HL-60/S4 treated with phorbol 12-myristate 13-acetate at 8.2 ng/mL for 4 days and 3 days (cell line): ENCODE results near the gene REEP3.

Source experiments
- in situ Hi-C: fragments of 300-500 bp; cut with MboI; formaldehyde crosslinking; loops from 2 replicates; pipeline ENCODE4 v1.15.0; 2022; ENCODE audit warnings: low sequenced_read_pairs

REEP3 gene

DNA sequence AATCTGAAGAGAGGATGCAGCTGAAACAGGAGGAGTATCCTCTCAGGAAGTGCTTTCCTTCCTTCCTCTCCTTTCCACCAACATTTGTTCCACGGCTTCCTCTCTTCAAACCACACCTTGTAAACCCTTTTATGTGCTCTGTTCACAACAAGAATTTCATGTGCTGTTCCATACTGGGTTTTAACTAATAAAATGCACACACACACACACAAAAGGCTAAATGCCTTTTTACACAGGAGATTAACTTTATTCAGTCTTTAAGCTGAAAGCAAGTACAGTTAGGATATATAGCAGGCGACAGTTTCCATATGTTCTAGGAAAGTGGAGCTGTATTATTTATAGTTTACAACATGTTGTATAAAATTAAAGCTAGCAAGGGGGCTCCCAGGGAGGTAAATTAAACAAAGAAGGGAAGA lies 106.7 kb downstream of the REEP3 start:
- in situ Hi-C loops = no loop called here

DNA sequence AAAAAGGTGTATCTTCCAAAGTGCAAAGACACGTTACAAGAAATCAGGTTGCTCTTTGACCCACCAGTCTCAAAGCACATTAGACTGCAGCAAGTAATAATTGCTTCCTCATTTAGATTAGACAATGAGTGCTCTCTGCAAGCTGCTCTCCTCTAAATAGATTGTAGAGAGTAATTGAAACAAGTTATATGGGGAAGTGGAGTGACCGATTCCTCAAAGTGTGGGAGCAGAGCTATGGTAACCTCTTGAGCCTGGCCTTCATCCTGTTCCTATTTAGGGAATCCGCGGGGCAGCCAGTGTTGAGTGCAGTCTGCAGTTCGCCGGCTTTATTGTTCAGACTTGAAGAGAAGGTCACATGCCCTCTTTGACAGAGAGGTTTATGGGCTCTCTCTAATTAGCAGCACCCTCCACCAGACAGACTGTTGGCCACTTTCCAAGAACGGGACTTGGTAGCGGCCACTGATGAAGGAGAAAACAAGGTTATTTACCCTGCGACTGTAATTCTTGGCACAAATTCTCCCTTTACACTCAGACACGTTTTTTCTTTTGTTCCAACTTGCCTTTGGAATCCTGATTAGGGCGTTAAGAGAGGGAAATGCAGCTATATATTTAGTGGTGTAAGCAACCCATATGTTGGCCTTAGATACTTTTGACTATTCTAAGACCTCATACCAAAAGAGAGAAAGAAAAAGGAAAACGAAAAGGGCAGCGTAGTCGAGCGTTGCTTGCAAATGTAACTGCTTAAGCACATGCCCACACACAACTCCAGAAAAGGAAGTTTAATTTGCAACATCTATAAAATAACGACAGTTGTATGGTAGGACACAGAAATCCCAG lies 107.5 kb downstream of the REEP3 start:
- in situ Hi-C loops = no loop called here

DNA sequence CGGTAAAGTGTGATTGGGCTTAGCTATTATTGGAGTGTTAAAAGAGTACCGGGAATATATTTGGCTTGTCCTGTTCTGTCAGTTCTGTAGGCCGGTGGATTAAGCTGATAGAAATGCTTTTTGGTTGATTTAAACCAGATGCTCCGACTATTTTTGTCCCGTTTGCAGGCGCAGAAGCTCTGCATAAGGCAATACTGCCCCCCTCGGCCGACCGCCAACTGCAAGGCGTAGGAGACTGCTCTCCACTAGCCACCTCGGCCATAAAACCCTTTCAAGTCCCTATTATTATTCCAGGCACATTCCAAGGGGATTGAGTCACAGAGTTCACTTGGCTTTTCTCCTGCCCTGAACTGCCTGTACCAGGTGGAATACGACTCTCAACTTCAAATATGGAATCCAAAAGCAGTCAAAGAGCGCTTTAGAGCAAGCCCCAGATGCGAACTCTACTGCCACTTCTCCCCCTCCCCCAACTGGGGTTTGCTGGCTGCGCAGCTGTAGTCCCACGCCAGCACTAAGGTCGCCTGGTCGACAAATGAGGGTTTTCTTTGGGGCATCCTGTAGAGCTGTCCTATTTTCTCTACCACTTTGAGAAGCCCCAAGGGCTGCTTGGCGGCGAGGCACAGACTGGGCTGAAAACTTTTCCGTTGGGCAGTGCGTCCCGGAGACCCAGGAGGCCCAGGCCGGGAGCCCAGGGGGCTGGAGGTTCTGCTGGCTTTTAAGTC lies 108.3 kb downstream of the REEP3 start:
- in situ Hi-C loops = loop anchor here (10.0 kb wide), 1 partner anchor 85 kb away; no protein-coding TSS in a partner anchor

DNA sequence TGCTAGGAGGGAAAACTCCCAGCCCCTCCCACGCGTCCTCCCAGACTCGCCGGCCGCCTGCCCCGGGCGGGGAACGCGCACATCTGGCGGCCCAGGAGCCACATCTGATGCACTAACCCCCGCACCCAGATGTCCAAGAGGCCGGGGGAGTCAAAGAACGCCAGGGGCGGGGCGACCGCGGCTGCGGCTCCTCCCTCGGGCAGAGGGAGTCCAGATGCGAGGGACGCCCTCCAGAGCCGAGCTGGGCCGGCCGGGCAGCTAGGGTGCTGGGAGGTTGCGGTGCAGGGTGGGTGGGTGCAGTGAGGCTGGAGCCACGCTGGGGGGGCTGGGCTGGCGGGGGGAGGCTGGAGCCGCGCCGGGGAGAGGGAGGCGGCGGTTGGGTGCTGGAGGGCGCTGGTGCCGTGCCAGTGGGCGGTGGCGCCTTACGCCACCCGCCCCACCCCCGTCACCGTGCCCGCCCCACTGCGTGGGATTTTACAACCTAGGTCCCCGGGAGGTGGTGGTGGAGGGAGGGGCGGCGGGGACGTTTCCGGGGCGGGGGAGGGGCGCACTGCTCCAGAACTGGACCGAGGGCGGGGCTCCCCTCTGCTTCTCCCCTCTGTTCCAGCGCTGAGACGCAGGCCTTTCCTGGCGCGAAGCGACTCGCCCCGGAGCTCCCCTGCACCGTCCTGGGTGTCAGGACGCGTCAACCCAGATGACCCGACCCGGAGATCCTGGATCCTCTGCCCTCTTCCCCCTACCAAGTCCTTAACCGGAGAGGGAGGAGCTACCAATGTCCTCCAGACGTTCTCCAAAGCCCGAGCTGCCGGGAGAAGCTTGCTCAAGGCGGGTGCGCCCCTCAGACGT lies 109.1 kb downstream of the REEP3 start:
- in situ Hi-C loops = loop anchor here (10.0 kb wide), 1 partner anchor 84 kb away; no protein-coding TSS in a partner anchor

DNA sequence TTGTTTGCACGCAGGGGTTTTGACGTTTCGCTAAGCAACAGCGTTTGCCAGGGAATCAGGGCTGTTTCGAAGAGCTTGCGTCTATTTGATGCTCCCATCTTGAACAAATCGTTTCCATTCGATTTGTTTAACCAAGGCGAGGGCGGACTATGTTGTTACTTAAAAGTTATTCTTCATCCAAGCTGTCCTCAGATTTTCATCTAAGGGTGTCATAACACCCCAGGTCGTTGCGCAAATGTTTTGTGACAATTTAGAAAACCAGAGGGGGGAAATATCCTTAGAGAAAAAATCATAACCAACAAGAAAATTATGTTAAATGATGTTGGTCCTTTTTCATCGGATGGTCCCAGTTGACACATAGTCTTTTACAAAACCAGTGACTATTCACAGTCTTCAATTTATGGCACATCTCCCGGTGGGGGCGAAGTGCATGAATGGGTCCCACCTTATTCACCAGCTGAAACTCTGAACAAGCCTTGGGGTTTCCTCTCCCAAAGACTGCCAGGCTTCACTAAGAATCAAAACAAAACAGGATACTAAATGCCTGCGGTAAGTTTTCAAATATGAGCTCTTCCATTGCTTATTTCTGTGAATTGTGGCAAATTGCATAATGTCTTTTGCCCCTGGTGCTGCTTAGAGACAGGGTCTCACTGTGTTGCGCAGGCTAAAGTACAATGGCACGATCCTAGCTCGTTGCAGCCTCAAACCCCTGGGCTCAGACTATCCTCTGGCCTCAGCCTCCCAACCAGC lies 109.9 kb downstream of the REEP3 start:
- in situ Hi-C loops = loop anchor here (10.0 kb wide), 1 partner anchor 84 kb away; no protein-coding TSS in a partner anchor

DNA sequence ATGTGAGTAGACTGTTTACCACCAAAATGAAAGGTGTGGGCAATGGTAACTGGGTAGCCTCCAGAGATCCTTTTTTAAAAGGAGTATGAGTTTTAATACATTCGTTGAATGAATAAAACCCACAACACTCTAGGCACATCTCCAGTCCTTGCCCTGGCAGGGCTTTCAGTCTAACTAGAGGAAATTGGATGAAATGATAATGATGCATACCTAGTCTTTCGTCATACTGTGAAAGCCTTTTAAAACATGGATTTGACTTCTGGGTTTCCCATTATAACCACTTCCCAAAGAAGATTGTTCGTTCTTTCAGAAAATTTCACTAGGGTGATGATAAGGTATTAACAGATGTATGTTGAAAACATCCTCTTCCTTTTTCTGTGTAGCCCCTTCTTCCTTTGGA lies 110.8 kb downstream of the REEP3 start:
- in situ Hi-C loops = loop anchor here (10.0 kb wide), 1 partner anchor 83 kb away; no protein-coding TSS in a partner anchor

DNA sequence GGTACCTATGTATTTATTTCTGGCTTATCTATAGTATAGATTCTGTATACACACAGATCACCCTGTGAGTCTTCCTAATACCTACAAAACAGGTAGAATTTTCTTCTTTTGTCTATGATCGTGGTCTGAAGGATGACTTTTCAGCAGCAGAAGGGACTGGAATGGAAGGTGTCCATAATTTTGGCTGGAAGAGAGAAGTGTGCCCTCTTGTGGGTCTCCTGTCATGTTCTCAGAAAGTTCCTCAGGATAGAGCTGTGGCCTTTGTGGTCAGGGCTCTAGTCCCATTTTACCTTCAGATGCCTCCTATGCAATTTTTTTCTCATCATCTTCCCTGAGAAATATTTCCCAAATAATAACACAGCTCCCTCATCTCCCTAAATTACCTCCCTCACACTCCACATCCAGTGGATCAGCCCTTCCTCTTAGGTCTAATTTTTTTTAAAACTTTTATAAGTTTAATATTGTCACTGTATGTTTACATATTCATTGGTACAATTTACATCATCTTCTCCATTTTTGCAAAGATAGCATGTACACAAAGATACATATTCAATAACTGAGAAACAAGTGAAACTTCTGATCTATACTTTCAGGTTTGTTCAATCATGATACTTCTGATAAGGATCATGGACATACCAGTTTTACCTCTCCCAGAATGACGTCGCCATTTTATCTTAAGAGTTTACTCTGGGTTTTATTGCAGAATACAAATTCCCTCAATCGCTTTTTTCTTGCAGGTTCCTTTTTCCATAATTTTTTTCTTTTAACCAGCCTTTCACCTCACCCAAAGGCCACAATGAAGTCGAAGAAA lies 112.7 kb downstream of the REEP3 start:
- in situ Hi-C loops = loop anchor here (10.0 kb wide), 1 partner anchor 81 kb away; no protein-coding TSS in a partner anchor

DNA sequence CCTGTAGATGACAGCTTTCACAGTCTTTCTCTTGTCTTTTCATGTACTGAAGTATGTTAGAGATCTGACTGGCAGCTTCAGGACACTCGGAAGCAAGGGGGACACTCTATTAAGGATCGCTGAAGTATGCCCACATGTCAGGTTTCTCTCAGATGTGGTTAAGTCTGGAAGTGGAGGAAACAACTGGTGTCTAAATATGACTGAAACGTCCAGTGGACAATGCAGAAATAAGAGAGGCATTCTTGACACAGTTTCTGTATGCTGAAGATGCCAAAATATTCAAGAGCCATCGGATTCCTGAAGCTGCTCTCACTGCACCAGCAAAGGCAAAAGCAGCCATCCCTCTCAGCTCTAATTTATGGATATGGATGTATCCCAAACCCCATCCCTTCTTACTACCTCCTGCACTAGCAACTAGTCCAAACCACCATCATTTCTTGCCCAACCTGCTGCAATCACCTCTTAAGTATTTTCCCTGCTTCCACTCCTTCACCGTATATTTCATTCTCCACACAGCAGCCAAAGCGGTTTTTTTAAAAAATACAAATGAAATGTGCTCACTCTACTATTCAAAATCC lies 113.4 kb downstream of the REEP3 start:
- in situ Hi-C loops = loop anchor here (10.0 kb wide), 1 partner anchor 80 kb away; no protein-coding TSS in a partner anchor

DNA sequence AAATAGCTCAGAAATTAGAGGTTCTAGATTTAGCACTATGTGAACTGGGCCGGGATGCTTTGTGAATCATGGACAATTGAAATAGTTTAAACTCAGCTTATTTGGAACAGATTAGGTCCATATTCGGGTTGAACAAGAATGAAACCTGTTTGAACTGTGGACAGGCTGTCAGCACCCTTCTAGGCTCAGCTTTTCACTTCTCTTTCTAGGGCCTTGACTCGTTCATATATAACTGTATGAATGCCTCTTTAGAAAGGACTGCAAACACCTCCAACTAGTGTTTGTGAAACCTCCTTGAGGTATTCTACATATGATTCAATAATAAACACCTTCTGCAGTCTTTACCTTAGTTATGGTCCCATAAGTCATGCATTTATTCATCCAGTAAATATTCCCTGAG lies 115.6 kb downstream of the REEP3 start:
- in situ Hi-C loops = loop anchor here (10.0 kb wide), 1 partner anchor 78 kb away; no protein-coding TSS in a partner anchor

DNA sequence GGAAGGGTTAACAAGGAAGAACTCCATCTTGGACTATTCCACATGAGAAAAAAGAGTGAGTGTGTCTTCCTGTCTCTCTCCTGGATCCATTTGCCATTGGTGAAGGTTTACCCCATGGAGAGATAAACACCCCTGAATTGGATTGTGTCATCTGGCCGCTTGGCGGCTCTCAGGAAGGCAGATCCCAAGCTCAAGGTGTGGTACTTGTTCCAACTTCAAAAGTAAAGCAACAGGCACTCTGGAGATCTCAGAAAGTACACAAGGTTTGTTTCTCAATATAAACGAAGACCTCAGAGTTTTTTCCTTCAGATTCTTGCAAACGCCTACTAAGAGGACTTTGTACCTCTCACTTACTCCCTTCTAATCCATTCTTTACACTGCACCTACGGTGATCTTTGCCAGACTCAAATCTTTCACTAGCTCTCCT lies 116.7 kb downstream of the REEP3 start:
- in situ Hi-C loops = loop anchor here (10.0 kb wide), 1 partner anchor 77 kb away; no protein-coding TSS in a partner anchor

DNA sequence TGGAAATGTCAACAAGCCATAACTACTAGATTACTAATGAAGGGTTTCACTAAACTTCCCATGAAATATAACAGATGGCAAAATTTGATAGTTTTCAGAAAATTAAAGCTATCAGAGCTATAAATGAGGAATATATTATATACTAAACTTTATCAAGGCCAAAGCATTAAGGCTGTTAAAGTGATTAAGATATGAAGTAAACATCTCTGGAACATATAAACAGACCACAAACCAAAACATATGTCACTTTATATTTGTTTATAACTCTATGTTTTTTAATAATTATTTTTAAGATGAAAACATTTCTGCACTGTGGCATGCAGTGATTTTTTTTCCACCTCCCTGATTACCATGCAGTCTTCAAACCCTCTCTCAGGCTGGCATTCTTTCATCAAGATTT lies 120.2 kb downstream of the REEP3 start:
- in situ Hi-C loops = no loop called here

DNA sequence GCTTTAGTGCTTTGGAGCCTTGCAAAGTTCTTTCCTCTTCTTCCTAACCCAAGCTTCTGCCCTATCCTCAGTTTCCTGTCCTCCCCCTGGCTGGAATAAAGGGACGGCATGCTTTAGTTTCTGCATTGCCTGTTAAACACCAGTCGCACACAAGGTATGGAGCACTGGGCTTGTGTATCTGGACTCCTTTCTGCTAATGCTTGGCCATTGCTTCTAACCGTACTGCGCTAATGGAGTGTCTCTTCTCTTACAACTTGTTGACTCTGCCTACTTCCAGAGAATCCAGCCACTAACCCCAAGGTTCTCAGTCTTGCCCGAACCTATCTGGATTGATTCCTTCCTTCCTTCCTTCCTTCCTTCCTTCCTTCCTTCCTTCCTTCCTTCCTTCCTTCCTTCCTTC lies 120.6 kb downstream of the REEP3 start:
- in situ Hi-C loops = no loop called here

DNA sequence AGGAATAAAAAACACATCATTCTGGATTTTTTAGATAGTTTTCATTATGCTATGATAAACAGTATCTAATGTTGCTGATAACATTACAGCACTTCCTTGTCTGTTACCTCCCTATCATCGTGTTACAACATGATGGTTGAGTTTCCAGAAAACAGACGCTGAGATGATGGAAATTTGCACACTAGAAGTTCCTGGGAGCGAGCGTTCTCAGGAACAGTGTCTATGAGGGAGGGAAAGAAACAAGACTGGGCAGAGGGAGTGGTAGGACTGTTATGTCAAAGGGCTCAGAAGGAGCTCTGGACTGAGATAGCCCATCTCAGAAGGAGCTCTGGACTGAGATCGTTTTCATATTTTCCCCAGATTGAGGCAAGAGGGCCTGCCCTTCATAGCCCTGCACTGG lies 121.6 kb downstream of the REEP3 start:
- in situ Hi-C loops = no loop called here

DNA sequence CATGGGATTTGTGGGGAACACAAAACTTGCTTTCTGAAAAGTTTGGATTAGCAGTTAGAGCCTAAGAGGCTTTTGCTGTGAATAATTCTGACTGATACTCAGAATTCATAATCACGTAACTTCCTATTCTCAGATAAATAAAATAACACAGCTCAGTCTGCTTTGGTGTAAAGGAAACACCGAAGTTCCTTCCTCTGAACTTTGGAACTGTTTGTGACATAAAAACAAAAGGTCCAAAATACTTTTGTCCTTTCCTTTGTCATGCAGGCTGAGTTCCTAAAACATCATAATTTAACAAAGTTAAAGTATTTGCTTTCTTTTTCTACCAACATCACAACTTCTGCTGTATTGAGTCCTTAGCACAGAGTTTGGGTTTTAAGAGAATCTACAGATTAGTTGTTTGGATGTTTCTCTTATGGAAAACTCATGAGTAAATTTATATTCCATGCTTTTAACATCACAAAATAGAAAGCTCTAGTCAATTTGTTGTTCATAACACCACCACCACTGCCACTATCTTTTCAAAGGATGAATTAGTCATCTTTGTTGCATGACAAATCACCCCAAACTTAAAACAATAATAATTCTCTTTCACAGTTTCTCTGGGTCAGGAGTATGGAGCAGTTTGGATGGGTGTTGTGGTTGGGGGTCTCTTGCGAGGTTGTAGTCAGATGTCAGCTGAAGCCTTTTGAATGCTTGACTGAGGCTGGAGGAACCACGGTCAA lies 123.4 kb downstream of the REEP3 start:
- in situ Hi-C loops = no loop called here

DNA sequence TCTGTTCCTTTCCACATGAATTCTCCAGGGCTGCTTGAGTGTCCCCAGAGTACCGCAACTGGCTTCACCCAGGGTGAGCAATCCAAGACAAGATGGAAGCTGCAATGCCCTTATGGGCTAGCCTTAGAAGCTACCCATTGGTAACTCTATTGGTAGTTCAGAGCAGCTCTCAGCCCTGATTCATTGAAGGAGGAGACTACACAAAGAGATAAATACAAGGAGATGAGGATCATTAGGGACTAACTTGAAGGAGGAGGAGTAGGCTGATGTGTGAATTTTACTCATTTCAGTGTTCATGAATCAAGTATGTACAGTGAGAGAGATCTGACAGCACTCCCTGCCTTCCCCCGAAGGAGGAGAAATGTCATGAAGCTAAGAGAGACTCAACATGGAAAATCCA lies 124.0 kb downstream of the REEP3 start:
- in situ Hi-C loops = no loop called here

DNA sequence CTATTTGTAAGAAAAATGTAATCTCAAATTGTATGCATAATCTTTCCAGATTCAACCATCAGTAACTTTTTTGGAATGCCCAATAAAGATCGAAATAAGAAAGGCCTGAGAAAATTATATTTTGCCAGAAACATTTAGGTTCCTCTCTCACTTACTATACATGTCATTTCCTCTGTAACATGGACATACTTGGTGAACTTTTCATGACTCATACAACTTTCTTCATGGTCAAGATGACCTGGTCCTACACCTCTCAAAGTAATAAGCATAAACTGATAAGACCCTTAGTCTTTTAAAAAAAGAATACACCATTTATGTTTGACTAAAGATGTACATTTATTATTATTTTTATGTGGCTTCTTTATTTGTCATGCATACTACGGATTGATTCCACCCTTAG lies 125.3 kb downstream of the REEP3 start:
- in situ Hi-C loops = no loop called here

DNA sequence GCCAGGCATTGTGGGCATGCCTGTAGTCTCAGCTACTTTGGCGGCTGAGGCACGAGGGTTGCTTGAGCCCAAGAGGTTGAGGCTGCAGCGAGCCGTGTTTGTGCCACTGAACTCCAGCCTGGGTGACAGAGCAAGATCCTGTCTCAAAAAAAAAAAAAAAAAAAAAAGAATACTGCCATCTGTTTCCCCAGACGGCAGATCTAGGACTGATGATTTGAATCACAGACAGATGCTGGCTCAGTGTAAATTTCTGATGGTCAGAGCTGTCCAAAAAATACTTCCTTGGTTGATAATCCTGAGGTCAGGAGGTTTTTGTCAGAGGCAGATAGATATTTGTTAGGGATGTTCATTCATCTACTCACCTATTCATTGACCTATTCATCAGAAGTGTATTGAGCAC lies 130.7 kb downstream of the REEP3 start:
- in situ Hi-C loops = no loop called here

DNA sequence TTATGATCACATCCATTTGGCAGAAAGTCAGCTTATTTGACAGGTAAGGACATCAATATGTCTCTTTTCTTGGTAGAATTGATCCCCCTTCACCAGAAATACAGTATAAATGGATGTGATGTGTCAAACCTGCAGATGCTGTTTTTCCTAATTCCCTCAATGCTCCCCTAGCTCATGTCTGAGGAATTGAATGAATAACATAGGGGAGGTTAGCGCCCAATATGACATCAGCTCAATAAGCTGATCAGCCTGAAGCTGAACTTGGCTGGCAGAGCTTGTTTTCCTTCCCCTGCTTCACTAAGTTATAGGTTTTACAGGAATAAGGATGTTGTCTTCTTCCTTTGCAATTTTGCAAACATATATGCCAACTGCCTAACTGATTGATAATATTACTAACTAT lies 132.5 kb downstream of the REEP3 start:
- in situ Hi-C loops = no loop called here
